HG03460 (cell line): ENCODE measurements around the gene HS1BP3.

Experiments
- ATAC-seq: cut with Tn5 transposase; IDR thresholded peaks from one replicate; pipeline ENCODE4 v1.9.1; 2021; ENCODE audit not compliant: unreplicated experiment

Gene HS1BP3

DNA sequence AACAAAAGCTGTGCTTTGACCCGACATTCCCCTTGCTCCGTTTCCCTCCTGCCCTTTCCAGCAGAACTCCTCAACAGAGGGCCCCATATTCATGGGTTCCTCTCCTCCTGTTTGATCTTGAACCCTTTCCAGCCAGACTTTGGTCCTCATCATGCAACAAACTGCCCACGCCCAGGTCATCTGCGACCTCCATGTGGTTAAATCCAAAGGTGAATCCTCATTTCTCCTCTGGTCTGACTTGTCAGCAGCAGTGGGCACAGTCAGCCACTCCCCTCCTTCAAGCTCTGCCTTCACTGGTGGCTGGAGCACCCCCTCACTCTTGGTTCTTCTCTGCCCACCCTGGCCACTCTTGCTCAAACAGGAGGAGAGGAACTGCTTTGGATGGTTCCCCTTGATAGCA is 2.7 kb downstream of the HS1BP3 start:
- ATAC-seq: no peak

DNA sequence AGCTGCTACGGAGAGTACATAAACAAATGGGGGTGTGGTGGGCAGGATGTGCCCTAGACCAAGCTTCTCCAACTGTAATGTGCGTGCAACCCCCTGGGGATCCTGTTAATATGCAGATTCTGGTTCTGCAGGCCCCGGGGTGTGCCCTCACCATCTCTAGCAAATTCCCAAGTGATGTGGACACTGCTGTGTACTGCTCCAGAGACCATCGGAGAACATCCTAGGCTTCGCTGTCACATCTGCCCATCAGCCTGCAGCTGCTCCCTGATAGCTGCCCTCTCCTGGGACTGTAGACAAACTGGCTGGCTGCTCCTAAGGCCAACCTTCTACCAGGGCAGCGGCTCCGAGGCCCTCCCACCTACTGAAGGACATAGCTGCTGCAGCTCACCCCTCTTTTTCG is 3.2 kb downstream of the HS1BP3 start:
- no peak for ATAC-seq

DNA sequence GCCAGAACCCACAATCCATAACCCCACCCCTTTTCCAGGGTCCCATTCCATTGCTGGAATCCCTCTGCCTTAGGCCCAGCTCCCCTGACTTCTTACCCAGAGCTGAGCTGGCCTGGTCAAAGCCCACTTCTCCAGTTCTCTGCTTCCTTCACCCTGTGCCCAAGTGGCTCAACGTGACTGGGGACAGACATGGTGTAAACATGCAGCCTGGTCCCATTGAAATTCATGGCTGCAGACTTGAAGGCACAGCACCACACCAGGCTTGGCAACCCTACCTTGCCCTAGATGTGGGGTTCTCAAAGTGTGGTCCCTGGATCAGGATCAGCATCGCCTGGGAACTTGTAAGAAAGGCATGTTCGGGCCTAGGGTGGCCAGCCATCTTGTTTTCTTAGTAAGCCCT is 3.7 kb downstream of the HS1BP3 start:
- ATAC-seq: no peak

DNA sequence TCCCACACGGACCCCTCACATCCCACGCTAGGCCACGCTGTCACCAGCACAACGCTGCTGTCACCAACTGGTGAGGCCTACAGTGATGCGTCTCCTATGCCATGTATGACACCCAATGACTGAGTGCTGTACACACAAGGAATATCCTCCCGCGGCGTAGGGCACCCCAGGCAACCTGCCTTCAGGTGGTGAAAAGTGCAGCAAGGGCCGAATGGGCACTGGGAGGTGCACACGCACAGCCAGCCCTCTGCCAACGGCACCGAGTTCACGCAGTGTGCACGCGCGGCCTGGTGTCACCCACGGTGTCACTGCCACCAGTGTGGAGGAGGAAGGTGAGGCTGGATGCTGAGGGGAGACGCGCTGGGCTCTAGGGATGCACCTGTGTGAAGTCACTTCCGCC is 4.5 kb downstream of the HS1BP3 start:
- no peak for ATAC-seq

DNA sequence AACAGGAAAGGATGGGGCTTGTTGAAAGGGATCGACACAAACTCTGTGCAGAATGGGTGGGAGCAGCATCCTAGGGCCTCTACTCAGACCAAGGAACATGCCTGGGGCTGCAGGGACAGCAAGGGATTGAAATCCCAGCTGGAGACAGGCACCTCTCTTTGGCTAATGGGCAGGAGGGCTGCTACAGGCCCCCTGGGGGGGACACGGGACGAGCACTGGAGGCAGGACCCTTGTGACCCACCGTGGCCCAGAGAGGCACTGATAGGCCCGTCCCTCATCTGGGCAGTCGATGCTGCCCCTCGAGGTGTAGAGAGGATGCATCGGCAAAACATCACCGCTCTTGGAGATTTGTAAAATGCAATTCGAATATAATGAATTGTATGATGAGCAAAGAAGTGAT is 5.1 kb downstream of the HS1BP3 start:
- no peak for ATAC-seq

DNA sequence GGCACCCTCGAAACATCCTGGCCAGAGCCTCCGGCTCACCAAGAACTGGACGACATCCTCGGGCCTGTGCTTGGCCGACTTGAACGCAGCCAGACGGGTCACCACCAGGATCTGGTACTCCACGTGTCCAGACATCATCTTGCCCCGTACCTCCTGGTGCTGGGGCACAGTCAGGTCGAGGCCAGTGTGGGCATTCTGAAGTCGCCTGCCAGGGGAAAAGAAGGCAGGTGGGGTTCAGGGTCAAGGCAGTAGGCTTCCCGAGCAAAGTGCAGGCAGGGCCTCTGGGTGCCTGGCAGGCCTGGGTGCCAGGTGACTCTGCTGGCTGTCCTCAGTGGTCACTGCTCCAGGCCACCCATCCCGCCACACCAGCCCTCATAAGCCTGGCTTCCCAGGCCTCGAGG is 5.6 kb downstream of the HS1BP3 start:
- no peak for ATAC-seq

DNA sequence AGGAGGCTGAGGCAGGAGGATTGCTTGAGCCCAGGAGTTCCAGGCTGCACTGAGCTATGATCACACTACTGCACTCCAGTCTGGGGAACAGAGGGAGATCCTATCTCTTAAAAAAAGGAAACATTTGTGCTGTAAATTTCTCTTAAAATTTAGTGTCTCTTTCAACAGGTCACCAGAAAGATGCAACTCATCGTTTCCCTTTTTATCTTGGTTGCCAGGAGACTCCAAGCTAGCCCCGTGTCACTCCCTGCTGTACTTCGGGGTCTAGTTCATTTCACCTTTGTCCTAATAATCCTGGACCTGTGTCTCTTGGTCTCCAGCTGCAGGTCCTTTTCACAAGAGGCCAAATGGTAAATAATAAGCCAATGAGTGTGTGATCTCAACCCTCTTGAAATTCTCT is 7.1 kb downstream of the HS1BP3 start:
- no peak for ATAC-seq

DNA sequence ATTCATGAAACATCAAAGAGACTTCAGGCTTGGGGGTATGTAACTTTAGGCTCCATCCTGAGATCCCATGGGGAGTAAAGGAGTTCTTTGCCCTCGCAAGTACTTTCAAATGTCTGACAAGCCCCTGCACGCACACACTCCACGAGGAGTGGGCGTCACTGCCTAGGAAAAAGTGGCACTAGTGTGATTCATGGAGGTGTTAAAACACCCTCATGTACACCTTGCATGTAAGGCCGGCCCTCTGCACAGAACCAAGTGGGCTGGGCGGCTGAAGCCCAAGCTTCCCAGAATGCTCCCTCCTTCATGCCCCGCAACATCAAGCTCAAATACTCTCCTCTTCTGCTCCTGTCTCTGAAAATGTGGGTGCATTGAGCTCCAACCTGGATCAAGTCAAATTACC is 7.8 kb downstream of the HS1BP3 start:
- no peak for ATAC-seq

DNA sequence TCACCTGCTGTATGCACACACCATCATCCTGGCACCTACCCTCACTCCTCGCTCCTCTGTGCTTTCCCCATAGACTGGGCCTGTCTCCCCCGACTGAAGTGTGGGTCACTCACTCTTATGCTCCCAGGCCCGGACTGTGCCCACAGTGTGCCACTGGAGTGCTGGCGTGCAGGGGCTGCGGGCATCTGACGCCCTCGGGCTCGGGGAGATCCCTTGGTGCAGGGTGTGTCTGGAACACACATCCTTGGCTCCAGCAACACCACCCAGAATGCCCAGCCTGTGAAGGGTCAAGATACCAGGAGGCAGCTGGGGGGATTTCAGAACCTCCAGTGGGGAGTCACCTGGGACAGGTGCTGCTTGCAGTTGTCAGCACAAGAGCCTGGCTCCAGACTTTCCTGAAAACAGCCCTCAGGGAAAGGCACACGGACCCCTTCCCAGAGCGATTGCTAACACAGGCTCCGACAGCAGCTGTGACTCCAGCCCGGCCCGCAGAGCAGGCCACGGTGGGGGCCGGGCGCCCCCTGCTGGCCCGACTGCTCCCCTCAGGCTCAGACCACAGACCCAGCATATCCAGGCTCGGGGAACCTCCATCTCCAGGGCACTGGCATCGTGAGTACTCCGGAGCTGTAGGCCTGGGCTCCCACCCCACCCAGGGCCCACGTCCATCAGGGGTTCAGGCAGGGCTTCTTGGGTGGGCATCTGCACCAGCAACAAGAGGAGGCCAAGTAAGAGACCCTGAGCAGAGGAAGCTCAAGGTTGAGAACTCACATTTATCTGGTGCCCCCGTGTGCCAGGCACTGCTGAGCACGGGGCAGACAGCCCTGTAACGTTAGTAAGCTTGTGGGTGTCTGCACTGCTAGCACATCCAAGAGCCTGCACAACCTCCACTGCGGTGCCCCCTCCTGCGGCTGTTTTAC is 8.6 kb downstream of the HS1BP3 start:
- ATAC-seq: peak; percentile 97

DNA sequence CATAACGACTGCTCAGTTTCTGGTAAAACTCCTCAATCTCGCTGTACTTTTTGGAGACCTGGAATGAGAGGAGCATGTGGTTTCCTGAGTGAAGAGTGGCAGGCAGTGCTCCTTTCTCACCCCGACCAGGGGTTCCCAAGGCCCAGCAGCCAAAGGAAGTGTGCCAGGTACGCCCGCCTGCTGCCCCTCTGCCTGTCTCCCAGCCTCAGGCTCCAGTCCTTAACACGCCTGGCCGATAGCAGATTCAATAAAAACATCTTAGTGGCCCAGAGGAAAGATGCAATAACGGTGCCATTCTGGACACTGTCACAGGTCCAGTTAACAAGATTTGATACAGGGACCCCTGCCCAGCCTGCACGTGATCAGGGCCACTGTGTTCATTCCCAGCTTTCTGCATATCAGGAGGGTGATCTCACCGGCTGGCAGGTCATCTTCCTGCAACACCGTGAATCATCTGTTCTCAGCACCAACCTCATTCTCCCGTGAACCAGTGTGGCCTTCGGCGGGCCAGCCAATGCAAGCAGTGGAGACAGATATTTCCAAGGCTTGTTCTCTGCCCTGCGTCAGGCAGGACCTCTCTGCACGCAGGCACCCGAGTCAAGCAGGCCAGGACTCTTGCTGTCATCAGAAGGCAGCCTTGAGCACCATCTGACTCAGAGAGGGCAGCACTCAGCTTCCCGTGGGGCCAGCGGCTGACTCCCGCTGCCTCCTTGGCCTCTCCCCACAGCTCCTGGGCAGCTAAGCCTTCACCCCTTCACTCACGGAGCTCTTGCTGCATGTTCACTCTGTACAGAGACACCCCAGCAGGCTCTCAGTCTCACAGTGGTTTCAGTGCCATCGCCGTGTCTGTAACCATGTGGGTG is 9.5 kb downstream of the HS1BP3 start:
- no peak for ATAC-seq

DNA sequence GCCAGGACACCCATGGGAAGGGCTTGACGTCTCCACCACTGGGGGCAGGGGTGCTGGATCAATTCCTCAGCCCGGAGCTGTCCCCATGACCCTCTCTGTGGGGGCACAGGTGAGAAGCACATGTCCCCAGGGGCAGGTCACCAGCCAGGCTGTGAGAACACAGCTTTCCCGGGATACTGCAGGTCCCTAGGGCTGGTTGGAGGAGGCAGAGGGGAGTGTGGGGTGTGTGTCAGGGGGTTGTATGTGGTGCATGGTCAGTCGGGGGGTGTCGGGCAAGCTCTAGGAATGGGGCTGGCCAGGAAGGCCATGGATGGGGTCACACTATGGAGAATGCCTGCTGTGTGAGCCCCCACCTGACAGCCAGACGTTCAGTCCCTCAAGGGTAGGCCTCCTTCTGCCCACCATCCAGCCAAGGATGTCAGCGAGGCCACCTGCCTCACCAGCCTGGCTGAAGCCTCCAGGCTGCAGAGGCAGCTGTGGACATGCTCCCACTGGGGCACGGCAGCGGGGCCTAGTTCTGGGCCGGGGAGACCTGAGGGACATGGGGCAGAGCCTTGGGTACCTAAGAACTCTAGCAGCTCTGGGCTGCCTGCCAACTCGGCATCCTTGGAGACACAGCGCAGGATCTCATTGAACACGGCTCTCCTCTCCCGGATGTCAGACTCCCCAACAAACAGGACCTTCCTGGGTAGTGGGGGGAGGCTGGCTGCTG is 10.3 kb downstream of the HS1BP3 start:
- no peak for ATAC-seq

DNA sequence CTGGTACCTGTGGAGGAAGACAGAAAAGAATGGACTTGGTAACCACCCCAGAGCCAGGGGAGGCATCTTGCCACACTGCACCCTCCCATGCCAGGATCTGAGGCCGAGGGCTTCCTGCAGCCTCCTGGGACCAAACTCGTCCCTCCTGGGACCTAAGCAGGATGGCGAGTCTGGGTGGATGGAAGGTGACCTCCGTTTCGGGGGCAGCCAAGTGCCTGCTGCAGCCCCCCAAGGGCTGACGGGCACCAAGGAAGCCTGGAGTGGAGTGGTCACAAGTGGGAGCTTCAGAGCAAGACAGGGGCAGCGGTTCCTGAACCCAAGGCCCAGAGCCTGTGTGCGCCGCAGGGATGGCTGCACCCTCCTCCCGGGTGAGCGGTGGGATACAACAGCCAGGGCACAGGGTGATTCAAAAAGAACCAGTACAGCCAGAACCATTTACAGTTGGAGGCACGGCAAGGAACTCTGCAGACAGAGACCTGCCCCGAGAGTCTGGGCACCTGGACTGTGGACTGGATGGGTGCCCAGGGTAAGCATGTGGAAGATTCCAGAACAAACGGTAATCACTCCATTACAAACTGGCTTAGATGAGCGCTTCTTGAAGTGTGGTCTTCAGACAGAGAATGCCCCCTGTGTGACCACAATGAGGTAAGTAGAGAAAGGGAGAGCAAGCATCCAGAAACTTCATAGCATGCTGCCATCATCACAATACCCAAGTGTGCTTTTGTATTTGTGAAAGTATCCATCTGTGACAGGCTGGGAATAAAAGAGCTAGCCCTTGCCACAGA is 12.1 kb downstream of the HS1BP3 start:
- ATAC-seq: no peak

DNA sequence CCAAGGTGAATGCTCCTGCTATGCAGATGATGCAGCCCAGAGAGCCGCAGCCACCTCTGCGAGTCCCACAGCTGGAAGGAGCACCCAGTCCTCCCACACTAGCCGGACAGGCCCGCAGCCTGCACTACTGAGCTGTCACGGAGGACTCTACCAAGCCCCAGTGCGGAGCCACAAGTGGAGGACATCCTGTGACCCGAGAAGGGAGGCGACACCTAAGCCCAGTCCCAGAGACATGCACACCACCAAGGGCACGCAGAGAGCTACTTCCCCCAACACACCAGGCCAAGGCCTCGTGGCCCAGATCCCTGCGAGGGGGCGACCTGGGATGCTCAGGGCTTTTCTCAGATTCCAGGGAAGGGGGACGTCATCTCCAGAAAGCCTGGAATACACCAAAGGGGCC is 12.9 kb downstream of the HS1BP3 start:
- ATAC-seq: no peak

DNA sequence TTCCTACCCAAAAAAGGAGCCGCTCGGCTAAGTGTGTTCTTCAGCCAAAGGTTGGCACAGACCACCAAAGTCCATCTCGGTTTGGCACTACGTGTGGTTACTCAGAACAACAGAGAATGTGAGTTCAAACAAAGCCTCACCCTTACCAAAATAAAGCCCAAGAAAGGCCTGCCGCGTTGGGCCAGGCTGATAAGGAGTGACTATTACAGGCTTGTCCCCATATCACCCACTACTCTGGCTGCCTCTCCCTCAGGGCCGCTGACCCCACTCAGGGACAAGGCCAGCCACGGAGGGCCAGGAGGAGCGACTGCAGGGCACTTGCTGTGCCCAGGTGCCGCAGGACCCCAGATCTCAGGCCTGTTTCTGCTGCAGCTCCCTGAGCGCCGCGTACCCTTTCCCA is 13.8 kb downstream of the HS1BP3 start:
- no peak for ATAC-seq

DNA sequence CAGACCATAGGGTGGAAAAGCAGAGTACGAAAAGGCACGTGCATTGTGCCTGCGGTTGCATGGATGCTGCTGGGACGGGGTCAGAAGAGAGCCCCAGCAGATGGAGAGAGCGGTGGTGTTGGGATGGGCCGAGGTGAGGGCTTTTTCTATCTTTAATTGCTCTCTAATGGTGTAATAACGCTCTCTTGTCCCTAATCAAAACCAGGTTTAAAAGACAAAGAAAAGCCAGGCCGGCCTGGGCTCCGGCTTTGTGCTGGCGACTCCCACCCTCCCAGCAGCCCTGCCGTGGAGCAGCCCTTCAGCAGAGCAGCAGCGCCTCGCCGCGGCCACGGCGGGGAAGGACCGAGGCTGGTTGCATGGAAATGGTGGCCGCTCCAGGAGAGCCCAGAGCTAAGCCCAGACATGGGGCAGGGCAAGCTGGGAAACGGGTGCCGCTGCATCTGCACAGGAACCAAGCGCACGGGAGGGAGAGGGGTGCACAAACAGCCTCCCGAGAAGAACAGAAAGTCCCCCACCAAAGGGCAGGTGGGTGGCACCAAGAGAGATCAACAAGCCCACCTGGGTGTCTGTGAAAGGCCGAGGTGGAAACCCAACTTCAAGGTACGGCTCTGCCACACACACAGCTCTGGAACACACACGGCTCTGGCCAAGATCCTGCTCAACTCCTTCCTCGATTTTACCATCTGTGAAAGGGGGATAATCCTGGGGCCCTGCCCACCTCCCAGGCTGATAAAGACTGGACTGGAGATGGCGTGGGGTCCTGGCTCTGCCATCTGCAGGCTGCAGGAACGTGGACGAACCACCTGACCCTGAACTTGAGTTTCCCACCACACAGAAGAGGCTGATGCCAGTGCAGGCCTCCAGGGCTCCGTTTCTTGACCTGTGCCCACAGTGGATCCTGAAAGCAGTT is 15.0 kb downstream of the HS1BP3 start:
- peak; percentile 73 for ATAC-seq

DNA sequence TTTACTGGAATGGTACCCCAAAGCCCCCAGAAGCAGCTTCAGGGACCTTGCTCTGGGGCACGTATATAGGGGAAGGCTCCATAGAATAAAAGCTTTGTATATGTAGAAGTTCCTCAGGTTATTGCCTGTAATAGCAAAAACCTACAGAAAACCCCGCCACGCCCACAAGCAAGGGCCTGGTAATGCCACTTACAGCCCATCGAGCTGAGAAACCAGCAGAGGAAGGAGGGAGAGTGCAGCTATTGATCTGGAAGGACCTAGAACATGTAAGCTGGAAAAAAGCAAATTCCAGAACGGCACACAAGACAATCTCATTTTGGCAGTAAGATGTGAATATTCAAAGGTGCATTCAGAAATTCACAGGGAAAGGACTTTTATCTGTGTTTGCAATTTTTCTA is 15.8 kb downstream of the HS1BP3 start:
- no peak for ATAC-seq

DNA sequence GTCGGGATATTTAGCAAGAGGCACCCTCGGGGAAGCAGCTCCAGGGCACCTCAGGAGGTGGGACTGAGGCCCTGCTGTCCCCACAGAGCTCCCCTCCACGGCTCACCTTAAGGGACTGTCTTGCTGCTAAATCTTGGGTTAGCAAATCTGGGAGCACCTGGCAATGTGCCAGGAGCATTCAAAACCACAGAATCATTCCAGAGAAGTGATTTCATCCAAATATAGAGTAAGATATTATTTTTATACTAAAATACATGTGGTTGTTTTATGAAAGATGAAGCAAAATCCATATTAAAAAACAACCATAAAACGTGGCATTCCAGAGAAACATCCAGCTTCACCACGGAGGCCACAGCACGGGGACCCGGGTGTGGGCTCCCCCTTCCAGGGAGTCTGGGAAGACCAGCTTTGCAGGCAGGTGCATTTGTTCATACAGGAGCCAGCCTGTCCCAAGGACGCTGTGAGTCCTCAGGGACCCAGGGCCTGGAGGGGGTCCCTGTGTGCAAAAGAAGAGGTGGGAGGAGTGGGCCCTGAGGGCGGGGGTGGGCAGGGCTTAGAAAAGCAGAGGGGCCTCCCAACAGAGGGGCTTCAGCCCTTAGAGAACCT is 16.3 kb downstream of the HS1BP3 start:
- no peak for ATAC-seq

DNA sequence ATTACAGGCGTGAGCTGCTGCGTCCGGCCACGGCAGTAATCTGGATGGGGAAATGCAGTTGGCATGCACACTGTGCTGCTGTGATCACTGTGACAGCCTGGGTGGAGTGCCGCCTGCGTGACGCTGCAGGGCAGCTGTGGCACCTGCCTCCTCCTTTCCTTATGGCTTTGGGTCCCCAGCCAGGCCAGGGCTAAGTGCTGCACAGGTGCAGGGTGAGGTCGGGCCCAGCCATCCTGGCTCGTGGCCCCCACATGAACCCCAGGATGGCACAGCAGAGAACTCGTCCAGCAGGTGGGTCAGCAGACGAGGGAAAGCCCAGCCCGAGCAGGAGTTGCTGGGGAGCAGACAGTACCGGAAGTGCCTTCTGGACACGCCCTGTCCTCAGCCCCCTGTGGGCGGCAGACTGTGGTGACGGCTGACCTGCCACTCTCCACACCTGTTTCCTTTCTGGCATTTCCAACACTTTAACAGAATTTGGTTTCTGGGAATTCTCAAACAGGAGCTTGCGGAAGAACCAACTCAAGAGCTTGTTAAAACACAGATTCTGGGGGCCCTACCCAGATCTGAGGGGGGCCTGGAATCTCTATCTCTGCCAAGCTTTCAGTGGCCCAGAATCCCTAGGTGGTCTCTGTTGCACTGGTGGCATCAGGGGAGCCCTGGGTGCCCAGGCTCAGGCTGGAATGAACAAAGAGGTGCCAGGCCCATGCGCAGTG is 16.9 kb downstream of the HS1BP3 start:
- peak; percentile 41 for ATAC-seq

DNA sequence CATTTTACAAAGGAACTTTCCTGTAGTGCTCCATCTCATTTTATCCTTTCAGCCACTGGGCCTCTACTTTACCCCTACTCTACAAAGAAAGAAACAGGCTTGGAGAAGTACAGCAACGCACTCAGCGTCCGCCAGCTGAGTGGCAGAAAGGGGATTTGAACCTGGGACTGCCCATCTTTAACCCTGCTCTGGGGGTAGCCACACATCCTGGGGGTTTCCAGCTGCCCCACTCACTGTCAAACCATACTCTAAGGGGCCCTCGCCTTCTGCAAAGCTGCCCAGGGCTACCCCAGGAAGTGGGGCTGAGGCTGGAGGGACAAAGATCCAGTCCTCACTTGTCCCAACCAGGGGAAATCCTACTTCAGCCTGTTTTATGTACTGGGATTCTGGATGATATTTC is 17.9 kb downstream of the HS1BP3 start:
- ATAC-seq: no peak
